Pons (tissue), 1 donor: ENCODE data around the gene C6.

Experiments used
- DNase-seq: peaks from one replicate; pipeline ENCODE4 v3.0.0-alpha.2; 2016; ENCODE audit warnings: low spot score

C6 gene

DNA sequence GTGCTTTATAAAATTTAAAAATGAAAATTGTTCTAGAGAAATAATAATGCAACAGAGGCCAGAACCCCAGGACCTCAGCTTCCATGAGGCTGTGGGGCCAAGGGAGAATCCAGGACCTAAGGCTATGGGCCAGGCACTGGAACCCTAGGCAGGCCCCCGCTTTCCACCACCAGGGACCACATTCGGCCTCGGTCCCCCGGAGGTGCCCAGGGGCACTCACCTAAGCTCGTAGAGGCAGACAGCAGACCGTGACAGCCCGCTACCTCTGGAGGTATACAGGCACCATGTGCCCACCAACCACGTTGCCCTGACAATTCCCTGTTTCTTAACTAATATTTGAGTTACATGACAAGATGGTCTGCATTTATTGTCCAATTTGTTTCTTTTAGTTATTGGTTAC, 92.7 kb downstream of the C6 start:
- DNase-seq = no peak

DNA sequence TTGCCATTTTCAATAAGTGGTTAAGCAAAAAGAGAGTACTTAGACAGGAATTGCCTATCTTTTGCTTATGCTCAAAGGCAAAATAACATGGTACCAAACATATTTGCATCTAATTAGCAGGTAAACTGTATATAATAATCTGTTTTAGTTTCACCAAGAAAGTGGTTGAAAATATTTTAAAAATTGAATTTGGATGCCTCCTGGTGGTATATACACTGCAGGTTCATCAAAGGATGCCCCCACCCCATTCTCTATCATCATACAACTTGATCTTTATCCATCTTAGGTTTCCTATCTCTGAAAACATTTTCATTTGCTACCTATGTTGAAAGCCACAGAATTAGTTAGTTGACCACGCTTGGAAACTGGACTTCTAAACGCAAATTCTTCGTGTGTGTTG, 95.2 kb downstream of the C6 start:
- no peak for DNase-seq

DNA sequence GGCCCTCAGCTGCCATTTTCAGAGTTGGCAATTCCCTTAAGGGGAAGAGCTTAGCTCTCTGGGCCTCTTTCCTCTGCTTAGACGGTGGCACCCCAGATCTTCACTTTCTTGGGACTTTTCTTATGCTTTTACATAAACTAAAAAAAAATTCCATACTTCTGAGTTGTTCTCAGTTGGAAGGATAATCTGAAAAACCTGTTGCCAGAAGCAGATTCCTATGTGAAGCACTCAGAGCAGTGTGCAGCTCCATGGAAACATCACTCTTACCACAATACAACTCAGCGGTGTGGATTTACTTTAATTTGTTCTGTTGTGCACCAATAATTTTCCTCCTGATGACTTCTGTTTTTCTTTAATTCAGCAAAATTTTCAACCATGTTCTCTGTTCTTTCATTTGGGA, 98.1 kb downstream of the C6 start:
- no peak for DNase-seq

DNA sequence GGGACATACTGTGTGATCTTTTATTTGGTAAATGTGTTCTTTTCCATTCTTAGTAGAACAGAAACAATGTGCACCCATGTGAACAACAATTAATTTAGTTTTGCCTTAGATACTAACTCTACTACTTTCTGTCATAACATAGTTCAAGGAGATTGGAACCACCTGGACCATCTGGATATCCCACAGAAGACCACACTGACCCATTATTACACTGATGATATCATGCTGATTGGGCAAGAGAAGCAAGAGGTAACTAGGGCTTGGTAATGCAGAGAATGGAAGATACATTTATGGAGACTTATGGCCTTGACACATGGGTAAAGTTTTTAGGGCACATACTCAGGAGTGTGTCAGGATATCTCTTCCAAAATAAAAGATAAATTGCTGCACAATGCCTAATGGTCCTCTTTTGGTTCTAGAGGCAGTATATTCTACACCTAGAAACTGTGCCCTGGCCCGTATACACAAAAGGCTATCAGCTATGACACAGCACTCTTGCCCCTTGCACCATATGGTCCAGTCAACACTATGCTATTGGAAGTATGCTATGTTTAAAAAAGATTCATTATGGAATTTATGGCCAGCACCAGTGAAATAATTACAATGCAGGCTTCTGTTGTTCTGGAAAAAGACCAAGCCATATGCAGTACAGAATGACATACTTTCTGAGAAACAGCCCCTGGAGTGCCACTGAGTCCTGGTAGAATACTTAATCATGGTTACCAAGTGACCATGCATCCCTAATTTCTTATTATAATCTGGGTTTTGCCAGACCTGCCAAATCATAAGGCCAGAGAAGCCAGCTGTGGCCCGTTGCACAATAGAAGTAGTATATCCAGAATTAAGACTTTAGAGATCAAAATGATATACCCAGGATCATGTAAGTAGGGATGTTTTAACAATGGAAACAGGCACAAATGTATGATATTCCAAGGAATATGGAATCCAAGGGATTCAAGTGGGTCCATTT, 100.6 kb downstream of the C6 start:
- no peak for DNase-seq

DNA sequence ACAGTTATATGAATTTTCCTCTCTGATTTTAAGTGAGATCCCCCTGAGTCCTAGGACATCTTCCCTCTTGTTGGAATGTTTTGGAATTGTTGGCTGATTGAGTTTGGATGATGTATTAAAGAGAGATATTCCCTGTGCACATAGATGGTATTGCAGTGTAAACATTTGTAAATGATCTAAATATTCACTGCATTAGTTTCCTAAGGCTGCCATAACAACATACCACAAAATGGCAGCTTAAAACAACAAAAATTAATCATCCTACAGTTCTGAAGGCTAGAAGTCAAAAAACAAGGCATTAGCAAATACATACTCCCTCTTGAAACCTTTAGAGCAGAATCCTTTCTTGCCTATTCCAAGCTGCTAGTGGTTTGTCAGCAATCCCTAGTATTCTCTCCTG, 104.1 kb downstream of the C6 start:
- DNase-seq = no peak

DNA sequence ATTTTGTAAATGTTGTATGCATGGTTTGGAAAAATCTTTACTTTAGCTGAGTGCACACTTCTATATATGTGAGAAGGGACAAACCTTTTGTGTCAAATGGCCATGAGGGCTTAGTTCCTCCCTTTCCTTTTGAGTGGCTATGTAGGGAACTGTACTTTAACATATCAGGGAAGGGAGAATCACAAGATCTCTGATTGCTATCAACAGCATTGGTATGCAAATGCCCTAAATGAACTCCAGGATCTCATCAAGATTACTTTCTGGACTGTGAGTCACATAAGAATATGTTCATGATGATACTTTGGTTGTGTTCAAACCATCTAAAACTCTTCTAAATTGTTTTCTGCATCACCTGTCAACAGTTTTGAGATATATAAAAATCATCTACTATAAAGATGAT, 111.0 kb downstream of the C6 start:
- DNase-seq = no peak

DNA sequence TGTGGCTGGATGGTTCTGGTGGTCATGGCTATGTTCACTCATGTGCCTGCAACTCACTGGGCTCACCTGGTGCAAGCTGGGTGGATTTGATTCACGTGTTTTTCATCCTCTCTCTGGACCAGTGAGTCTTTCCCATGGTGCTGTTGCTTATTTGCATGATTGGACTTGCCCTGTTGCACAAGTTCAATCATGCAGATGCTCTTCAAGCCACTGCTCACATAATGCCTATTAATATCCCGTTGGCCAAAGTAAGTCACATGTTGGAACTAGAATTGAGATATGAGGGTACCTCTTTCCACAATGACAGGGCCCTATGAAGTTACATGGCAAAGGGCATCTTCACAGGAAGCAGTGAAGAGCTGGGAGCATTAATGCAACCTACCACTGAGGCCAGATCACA, 115.7 kb downstream of the C6 start:
- no peak for DNase-seq

DNA sequence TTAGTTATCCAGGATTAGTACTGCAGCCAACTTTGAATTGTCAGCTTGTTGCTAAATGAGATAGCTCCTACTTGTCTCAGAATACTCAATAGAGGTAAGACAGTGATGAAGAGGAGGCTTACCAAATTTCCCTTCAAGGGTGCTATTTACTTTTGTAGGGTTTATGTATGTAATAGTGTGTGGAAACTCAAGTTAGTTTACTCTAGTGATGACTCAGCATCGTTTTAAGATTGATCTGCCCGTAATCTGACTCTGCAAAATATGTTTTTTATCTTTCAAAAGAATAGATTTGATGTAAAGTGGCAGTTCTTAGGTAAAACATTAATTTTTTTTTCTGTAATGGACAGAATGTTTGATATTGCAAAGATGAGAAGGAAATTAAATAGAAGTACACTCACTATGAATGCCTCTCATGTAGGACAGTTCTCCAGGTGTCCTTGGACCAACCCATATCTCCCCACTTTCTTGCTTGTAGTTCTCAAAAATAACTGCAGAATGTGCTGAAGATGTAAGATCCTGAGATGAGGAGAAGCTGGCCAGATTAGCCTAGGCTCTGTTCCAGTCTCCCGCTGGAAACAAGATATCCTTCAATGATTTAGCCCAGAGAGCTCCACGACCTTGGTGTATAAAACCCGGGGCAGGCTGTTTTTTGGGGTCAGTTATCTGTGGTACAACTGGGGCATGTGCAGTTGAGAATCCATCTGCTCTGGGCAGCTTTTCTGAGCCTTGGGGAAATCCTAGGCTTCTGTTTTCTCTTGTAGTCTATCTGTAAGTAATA, 117.8 kb downstream of the C6 start:
- DNase-seq = no peak

DNA sequence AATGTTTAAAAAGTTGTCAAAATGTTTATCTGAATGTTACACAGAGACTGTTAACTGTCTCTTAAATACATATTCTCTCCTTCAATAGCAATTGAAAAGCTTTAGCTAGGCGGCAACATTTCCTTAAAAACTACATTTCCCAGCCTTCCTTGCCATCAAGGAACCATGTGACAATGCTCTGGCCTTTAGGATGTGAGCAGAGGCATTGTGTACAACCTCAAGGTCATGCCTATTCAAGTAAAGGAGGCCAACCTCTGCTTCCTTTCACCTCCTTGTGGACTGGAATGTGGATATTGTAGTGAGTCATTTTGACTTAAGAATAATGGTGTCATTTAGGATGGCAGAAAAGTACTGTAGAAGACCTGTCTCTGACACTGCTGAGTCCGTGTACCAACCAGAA, 118.5 kb downstream of the C6 start:
- no peak for DNase-seq

DNA sequence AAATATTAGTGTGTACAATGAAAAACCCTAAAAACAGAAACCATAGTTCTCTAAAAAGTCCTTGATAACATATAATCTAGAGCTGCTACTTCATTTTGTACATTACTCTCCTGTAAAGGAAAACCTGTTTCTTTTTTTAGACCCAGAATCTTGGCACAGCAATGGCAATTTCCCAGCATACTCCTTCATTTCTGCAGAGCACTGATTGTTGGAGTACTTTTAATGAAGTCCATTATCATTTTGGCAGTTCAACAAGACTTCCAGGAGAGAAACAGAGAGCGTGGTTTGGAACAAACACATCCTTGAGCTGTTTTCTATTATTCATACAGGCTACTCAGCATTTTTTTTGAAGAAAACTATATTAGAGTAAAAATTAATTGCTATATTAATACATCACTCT, 119.5 kb downstream of the C6 start:
- DNase-seq = no peak
